Gastrocnemius medialis (tissue), 4 donors: ENCODE results near the gene HIVEP2. TPM values are rescaled to one million over a fixed set of nuclear protein-coding genes. Genes with fewer than 3 reads are reported as not detected.

ENCODE experiments used
- ATAC-seq, 2 donors: fragments of 150-250 bp; one replicate each; pipeline ENCODE4 v1.9.1; 2016
- DNase-seq, 2 donors: peaks; one replicate each; pipeline ENCODE4 v3.0.0-alpha.2; 2019
- H3K27ac ChIP-seq, 4 donors: fragments of 200-600 bp; sonication (generic); 1 replicate in 1 of 4; 2 replicates in 3 of 4; pipeline ENCODE4 v1.5.1; 2016 to 2018; ENCODE audit warnings: mild to moderate bottlenecking in 2 of 4, moderate library complexity in 1 of 4
- H3K27me3 ChIP-seq, 3 donors: fragments of 200-600 bp; sonication (generic) in 2 of 3; 1 replicate in 1 of 3; 2 replicates in 2 of 3; pipeline versions ENCODE4 v1.5.1 to v1.6.0; 2016 to 2019; ENCODE audit warnings: mild to moderate bottlenecking in 1 of 3, moderate library complexity in 1 of 3
- H3K36me3 ChIP-seq, 2 donors: fragments of 200-600 bp; sonication (generic) in 1 of 2; one replicate each; pipeline ENCODE4 v1.5.1; 2017 to 2018
- H3K4me1 ChIP-seq, 2 donors: fragments of 200-600 bp; sonication (generic) in 1 of 2; one replicate each; pipeline ENCODE4 v1.5.1; 2016 to 2017; ENCODE audit warnings: mild to moderate bottlenecking in 2 of 2
- H3K4me3 ChIP-seq, 4 donors: fragments of 200-600 bp; sonication (generic) in 3 of 4; 1 replicate in 1 of 4; 2 replicates in 3 of 4; pipeline ENCODE4 v1.5.1; 2016 to 2019; ENCODE audit warnings: mild to moderate bottlenecking in 2 of 4
- H3K9me3 ChIP-seq, 3 donors: fragments of 200-600 bp; sonication (generic) in 2 of 3; 1 replicate in 1 of 3; 2 replicates in 2 of 3; pipeline ENCODE4 v1.5.1; 2016 to 2019
- CTCF ChIP-seq, 5 experiments: fragments of 450-650 bp in 3 of 5; fragments of 200-600 bp in 2 of 5; sonication (generic) in 2 of 5; IDR thresholded peaks in 4 of 5; conservative IDR thresholded peaks in 1 of 5; 1 replicate in 4 of 5; 2 replicates in 1 of 5; pipeline ENCODE4 v1.5.1; 2016 to 2019; ENCODE audit warnings: antibody characterized with exemption in 5 of 5, mild to moderate bottlenecking in 3 of 5, moderate library complexity in 3 of 5
- POLR2A ChIP-seq, 2 donors: fragments of 450-650 bp; IDR thresholded peaks; one replicate each; pipeline ENCODE4 v1.6.1; 2017; ENCODE audit warnings: antibody characterized with exemption in 2 of 2, mild to moderate bottlenecking in 2 of 2, moderate library complexity in 2 of 2
- in situ Hi-C, 4 donors: fragments of 200-750 bp; cut with MboI; loops; one replicate each; pipeline versions ENCODE4 v1.15.0 to v1.8.0; 2017; ENCODE audit warnings: low sequenced_read_pairs in 4 of 4
- intact Hi-C: fragments of 100-400 bp; cut with DNase I; formaldehyde crosslinking; loops from one replicate; pipeline ENCODE4 v1.15.1; 2023; ENCODE audit warnings: low total_unique reads
- total RNA-seq, 4 donors: library from RNA; depleted of rRNA; stranded (reverse); fragments of >200 nt; gene quantifications; one replicate each; pipeline versions ENCODE4 v1.1.0 to v1.2.3, GENCODE V29; 2016

HIVEP2 gene
- total RNA-seq, 4 donors from 2014 or later: 15.9 to 29.4 (median 25.3) TPM

- intact Hi-C loops: no loop called here
- DNase-seq (no peak), ATAC-seq (no peak)
- H3K9me3 ChIP-seq: no peaks in the 10 kb centered on the region
- no peaks in the 10 kb centered on the region for H3K27me3 ChIP-seq
- peaks cover 0 to 11% of the 10 kb centered on the region in 2 donors for H3K36me3 ChIP-seq
- H3K4me3 ChIP-seq: no peak overlapping the region
- TF ChIP-seq POLR2A (IDR thresholded peaks at IDR 0.05) (no peak), CTCF (IDR thresholded peaks at IDR 0.05 in 4 of 5, conservative IDR thresholded peaks at IDR 0.05 in 1 of 5) (no peak)
- H3K27ac ChIP-seq: no peak overlapping the region
- H3K4me1 ChIP-seq: no peaks in the 10 kb centered on the region
- in situ Hi-C loops: no loop called here
Measured at GRCh38 chr6:142749556-142749955, 195.4 kb downstream of the HIVEP2 start.

- H3K27me3 ChIP-seq: no peaks in the 10 kb centered on the region
- no peak for TF ChIP-seq POLR2A (IDR thresholded peaks at IDR 0.05)
- TF ChIP-seq CTCF (IDR thresholded peaks at IDR 0.05 in 4 of 5, conservative IDR thresholded peaks at IDR 0.05 in 1 of 5): peak in 4 of 5 experiments; percentile 15 to 53 (median 39)
- no peak overlapping the region for H3K4me3 ChIP-seq
- no peaks in the 10 kb centered on the region for H3K9me3 ChIP-seq
- H3K27ac ChIP-seq: no peak overlapping the region
- in situ Hi-C loops: no loop called here
- no peaks in the 10 kb centered on the region for H3K4me1 ChIP-seq
- no peak for DNase-seq
- intact Hi-C loops: loop anchor here (2.0 kb wide), 1 partner anchor 202 kb away; no protein-coding TSS in a partner anchor
- no peak for ATAC-seq
- no peaks in the 10 kb centered on the region for H3K36me3 ChIP-seq
Measured at GRCh38 chr6:142746524-142746923, 198.5 kb downstream of the HIVEP2 start.

GRCh38 chr6:142744836-142745235 is 200.1 kb downstream of the HIVEP2 start:
- DNase-seq: no peak
- Histone ChIP-seq H3K27me3 (no peaks in the 10 kb centered on the region), H3K9me3 (no peaks in the 10 kb centered on the region), H3K36me3 (no peaks in the 10 kb centered on the region), H3K4me1 (no peaks in the 10 kb centered on the region), H3K27ac (no peak overlapping the region), H3K4me3 (no peak overlapping the region)
- no peak for ATAC-seq
- in situ Hi-C loops (no loop called here), intact Hi-C loops (loop anchor here (2.0 kb wide), 1 partner anchor 52 kb away; no protein-coding TSS in a partner anchor)
- TF ChIP-seq POLR2A (IDR thresholded peaks at IDR 0.05) (no peak), CTCF (IDR thresholded peaks at IDR 0.05 in 4 of 5, conservative IDR thresholded peaks at IDR 0.05 in 1 of 5) (no peak)

- Histone ChIP-seq H3K4me3 (no peak overlapping the region), H3K27ac (no peak overlapping the region), H3K9me3 (no peaks in the 10 kb centered on the region), H3K36me3 (no peaks in the 10 kb centered on the region), H3K27me3 (no peaks in the 10 kb centered on the region), H3K4me1 (no peaks in the 10 kb centered on the region)
- in situ Hi-C loops (no loop called here), intact Hi-C loops (no loop called here)
- ATAC-seq (no peak), DNase-seq (no peak)
- TF ChIP-seq CTCF (IDR thresholded peaks at IDR 0.05 in 4 of 5, conservative IDR thresholded peaks at IDR 0.05 in 1 of 5) (no peak), POLR2A (IDR thresholded peaks at IDR 0.05) (no peak)
Measured at GRCh38 chr6:142740449-142740848, 204.5 kb downstream of the HIVEP2 start.

- intact Hi-C loops: no loop called here
- ATAC-seq (no peak), DNase-seq (no peak)
- H3K4me1 ChIP-seq: no peaks in the 10 kb centered on the region
- no peaks in the 10 kb centered on the region for H3K36me3 ChIP-seq
- no peak overlapping the region for H3K27ac ChIP-seq
- no peak overlapping the region for H3K4me3 ChIP-seq
- no peak for TF ChIP-seq POLR2A (IDR thresholded peaks at IDR 0.05)
- no peak for TF ChIP-seq CTCF (IDR thresholded peaks at IDR 0.05 in 4 of 5, conservative IDR thresholded peaks at IDR 0.05 in 1 of 5)
- in situ Hi-C loops: no loop called here
- H3K9me3 ChIP-seq: no peaks in the 10 kb centered on the region
- no peaks in the 10 kb centered on the region for H3K27me3 ChIP-seq
Measured at GRCh38 chr6:142738731-142739130, 206.2 kb downstream of the HIVEP2 start.
